Breast epithelium (tissue), 4 donors: ENCODE data around the gene ATP11C. TPM values are rescaled to one million over a fixed set of nuclear protein-coding genes. Genes with fewer than 3 reads are reported as not detected.
A peak's percentile ranks its signal among the peaks of the same experiment; 100 is the strongest.

ENCODE experiments used
- DNase-seq, 2 donors: peaks; one replicate each; pipeline ENCODE4 v3.0.0-alpha.2; 2019; ENCODE audit warnings: low spot score in 2 of 2
- H3K27ac ChIP-seq, 2 donors: fragments of 200-600 bp; sonication (generic) in 1 of 2; one replicate each; pipeline ENCODE4 v1.5.1; 2016 to 2019; ENCODE audit warnings: mild to moderate bottlenecking in 1 of 2
- H3K27me3 ChIP-seq, 2 donors: fragments of 200-600 bp; sonication (generic) in 1 of 2; one replicate each; pipeline versions ENCODE4 v1.5.1 to v1.6.0; 2017 to 2019; ENCODE audit warnings: control low read depth in 1 of 2, mild to moderate bottlenecking in 1 of 2
- H3K36me3 ChIP-seq: fragments of 200-600 bp; one replicate; pipeline ENCODE4 v1.5.1; 2019
- H3K4me1 ChIP-seq, 2 donors: fragments of 200-600 bp; sonication (generic); one replicate each; pipeline ENCODE4 v1.5.1; 2016 to 2019; ENCODE audit warnings: control low read depth in 1 of 2
- H3K4me3 ChIP-seq, 3 donors: fragments of 200-600 bp; sonication (generic); 1 replicate in 2 of 3; 2 replicates in 1 of 3; pipeline ENCODE4 v1.5.1; 2016 to 2019; ENCODE audit warnings: mild to moderate bottlenecking in 3 of 3, moderate library complexity in 2 of 3
- H3K9me3 ChIP-seq, 2 donors: fragments of 200-600 bp; sonication (generic) in 1 of 2; one replicate each; pipeline ENCODE4 v1.5.1; 2016 to 2019; ENCODE audit warnings: control low read depth in 1 of 2
- CTCF ChIP-seq, 3 donors: fragments of 450-650 bp; IDR thresholded peaks; one replicate each; pipeline ENCODE4 v1.5.1; 2016 to 2017; ENCODE audit warnings: antibody characterized with exemption in 3 of 3, mild to moderate bottlenecking in 3 of 3, moderate library complexity in 3 of 3
- POLR2A ChIP-seq: fragments of 450-650 bp; IDR thresholded peaks from one replicate; pipeline ENCODE4 v1.6.1; 2016; ENCODE audit warnings: antibody characterized with exemption, mild to moderate bottlenecking, moderate library complexity
- POLR2AphosphoS5 ChIP-seq, 3 donors: sonication (generic); formaldehyde crosslinking; IDR thresholded peaks; one replicate each; pipeline ENCODE4 v1.6.1; 2017; ENCODE audit warnings: antibody characterized with exemption in 3 of 3
- intact Hi-C: fragments of 100-400 bp; cut with DNase I; formaldehyde crosslinking; loops from one replicate; pipeline ENCODE4 v1.15.1; 2023; ENCODE audit warnings: low total_unique reads
- total RNA-seq, 3 donors: library from RNA; depleted of rRNA; stranded (reverse); fragments of >200 nt; gene quantifications; one replicate each; pipeline ENCODE4 v1.1.0, GENCODE V29; 2016

Gene ATP11C
- total RNA-seq: 10 to 100 TPM; 32.5 to 42.4 (median 34.1) TPM

GRCh38 chrX:139932901-139933796 is at the start of gene ATP11C:
ATP11C (minus strand) TSS chrX:139933053; CDS start chrX:139932042, 1,011 bp downstream.
- DNase-seq: peak; percentile 76
- H3K27me3 ChIP-seq: peaks cover 0 to 21% of the 10 kb centered on the region in 2 donors
- no peaks in the 10 kb centered on the region for H3K9me3 ChIP-seq
- peak within 1 kb of the TSS; percentile 73 to 80 (median 79) for H3K4me3 ChIP-seq
- peak within 1 kb of the TSS; percentile 96 to 98 for H3K27ac ChIP-seq
- TF ChIP-seq CTCF (IDR thresholded peaks at IDR 0.05): no peak
- TF ChIP-seq POLR2AphosphoS5 (IDR thresholded peaks at IDR 0.05): peak in 2 of 3 donors; percentile 35 to 73
- no peak for TF ChIP-seq POLR2A
- intact Hi-C loops: no loop called here
- H3K4me1 ChIP-seq: no peaks in the 10 kb centered on the region
- no peaks in the 10 kb centered on the region for H3K36me3 ChIP-seq

DNA sequence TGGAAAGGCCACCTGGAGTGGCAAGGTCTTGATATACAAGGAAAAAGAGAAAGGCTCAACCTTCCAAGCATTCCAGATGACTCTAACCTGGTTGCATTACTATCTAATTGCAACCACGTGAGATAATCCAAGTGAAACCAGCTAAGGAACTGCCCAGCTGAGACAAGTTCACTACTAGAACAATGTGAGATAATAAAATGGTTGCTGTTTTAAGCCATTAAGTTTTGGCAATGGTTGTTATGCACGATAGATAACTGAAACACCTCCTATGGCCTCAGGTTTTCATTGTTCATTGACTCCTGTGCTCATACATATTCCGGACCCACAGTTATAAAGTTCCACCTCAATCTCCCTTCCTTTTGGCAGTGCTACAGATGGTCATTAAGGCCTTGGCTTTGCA is 41.6 kb upstream of the ATP11C start:
- H3K27me3 ChIP-seq: peaks cover 0 to 21% of the 10 kb centered on the region in 2 donors
- TF ChIP-seq POLR2AphosphoS5 (IDR thresholded peaks at IDR 0.05) (no peak), POLR2A (no peak), CTCF (IDR thresholded peaks at IDR 0.05) (no peak)
- peaks cover 0 to 8% of the 10 kb centered on the region in 2 donors for H3K9me3 ChIP-seq
- no peaks in the 10 kb centered on the region for H3K4me1 ChIP-seq
- intact Hi-C loops: no loop called here
- no peak for DNase-seq
- H3K36me3 ChIP-seq: no peaks in the 10 kb centered on the region
- no peak overlapping the region for H3K4me3 ChIP-seq
- H3K27ac ChIP-seq: no peak overlapping the region

GRCh38 chrX:139972629-139973624 is 40.1 kb upstream of the ATP11C start:
- no peaks in the 10 kb centered on the region for H3K4me1 ChIP-seq
- intact Hi-C loops: no loop called here
- no peak overlapping the region for H3K4me3 ChIP-seq
- TF ChIP-seq POLR2A: no peak
- no peak for TF ChIP-seq CTCF (IDR thresholded peaks at IDR 0.05)
- TF ChIP-seq POLR2AphosphoS5 (IDR thresholded peaks at IDR 0.05): no peak
- H3K36me3 ChIP-seq: no peaks in the 10 kb centered on the region
- no peak for DNase-seq
- peaks cover 0 to 8% of the 10 kb centered on the region in 2 donors for H3K9me3 ChIP-seq
- peaks cover 0 to 30% of the 10 kb centered on the region in 2 donors for H3K27me3 ChIP-seq
- H3K27ac ChIP-seq: no peak overlapping the region

DNA sequence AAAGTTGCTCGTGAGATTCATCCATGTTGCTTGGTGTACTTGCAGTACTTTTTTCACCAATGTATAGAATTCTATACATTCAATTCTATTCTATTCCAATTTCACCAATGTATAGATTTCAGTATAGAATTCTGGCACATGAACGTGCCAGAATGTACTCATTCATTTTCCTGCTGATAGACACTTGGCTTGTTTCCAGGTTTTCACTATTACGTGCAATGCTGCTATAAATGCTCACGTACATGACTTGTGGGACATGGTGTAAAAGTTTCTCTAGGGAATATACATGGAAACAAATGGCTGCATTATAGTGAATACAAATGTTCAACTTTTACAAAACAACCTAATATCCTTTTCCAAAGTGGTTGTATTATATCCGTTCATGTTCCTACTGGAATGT is 39.3 kb upstream of the ATP11C start:
- intact Hi-C loops: no loop called here
- Histone ChIP-seq H3K4me3 (no peak overlapping the region), H3K36me3 (no peaks in the 10 kb centered on the region), H3K27me3 (peaks cover 0 to 32% of the 10 kb centered on the region in 2 donors), H3K9me3 (peaks cover 0 to 7% of the 10 kb centered on the region in 2 donors), H3K4me1 (no peaks in the 10 kb centered on the region), H3K27ac (no peak overlapping the region)
- TF ChIP-seq POLR2AphosphoS5 (IDR thresholded peaks at IDR 0.05) (no peak), CTCF (IDR thresholded peaks at IDR 0.05) (no peak), POLR2A (no peak)
- no peak for DNase-seq
